ENCODE measurements around the gene PGLYRP3. TPM values are rescaled to one million over a fixed set of nuclear protein-coding genes. Genes with fewer than 3 reads are reported as not detected.

PGLYRP3 gene
- total and polyA plus RNA-seq, 2 of the 13 experiments (the other 11 are each of a cell fraction or from before 2014, with no cell fraction given): not detected

DNA sequence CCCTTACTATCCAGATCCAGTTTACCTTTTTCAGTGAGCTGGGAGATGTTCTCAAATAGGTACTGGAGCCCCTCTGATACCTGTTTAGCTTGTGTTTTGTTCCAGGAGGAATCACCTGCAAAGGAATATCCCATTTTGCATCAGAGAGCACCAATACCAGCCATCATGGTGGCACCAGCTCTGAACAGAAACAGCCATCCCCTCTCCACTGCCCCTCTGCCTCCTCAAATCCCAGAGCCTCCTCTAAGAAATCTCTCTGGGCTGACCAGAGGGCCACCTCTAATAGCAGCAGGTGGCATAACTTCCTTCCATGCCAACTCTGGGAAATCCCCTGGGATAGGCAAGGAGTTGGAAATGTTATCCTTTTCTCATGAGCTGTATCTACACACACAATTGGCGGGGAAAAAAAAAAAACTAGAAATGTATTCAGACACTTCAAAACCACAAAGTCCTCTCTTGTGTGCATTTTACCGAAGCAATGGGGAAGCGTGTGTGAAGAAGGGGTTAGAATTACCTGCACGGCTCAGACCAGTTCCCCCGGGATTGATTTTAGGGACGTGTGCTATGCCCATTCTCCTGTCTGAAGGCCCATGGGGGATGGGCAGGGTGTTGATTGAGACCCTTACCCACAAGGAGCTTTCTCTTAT is 33.4 kb upstream of the PGLYRP3 start:
- intact Hi-C loops (cut with micrococcal nuclease; ENCODE audit: unreplicated experiment) (no loop called here), in situ Hi-C loops (cut with HindIII; ENCODE audit: extremely low pct_ligation_motif_present, low pct_unique_long_range_greater_than_20kb) (loop anchor here (5.0 kb wide), 1 partner anchor 151 kb away; no protein-coding TSS in a partner anchor)
- Histone ChIP-seq H3K27ac (ENCODE audit: extremely low read length, insufficient read depth, low read length) (no peak overlapping the region), H3K9me3 (ENCODE audit: low read length) (no peaks in the 10 kb centered on the region), H3K4me1 (ENCODE audit: insufficient read depth, low read length) (no peaks in the 10 kb centered on the region), H3K4me3 (replicated peaks in 1 of 3; ENCODE audit: insufficient read depth in 1 of 3, low read depth in 2 of 3, low read length in 3 of 3) (no peak overlapping the region), H4K20me1 (ENCODE audit: insufficient read depth, low read length) (no peaks in the 10 kb centered on the region), H3K9ac (ENCODE audit: insufficient read depth, low read depth, low read length) (no peak overlapping the region), H3K79me2 (ENCODE audit: insufficient read depth, low read length) (no peaks in the 10 kb centered on the region), H3K36me3 (replicated peaks in 1 of 2; ENCODE audit: control insufficient read depth in 1 of 2, insufficient read depth in 2 of 2, low read length in 2 of 2) (no peaks in the 10 kb centered on the region), H2AFZ (ENCODE audit: low read length) (no peak overlapping the region), H3K4me2 (ENCODE audit: low read depth, low read length) (no peak overlapping the region), H3K27me3 (ENCODE audit: control insufficient read depth in 1 of 2, insufficient read depth in 2 of 2, low read length in 2 of 2) (peaks cover 2 to 6% of the 10 kb centered on the region in 2 experiments; a peak in 3 of 5 replicates)
- ChIA-PET CTCF (ENCODE audit: low intra/inter-chr PET ratio, low total read pairs) (no interaction called here), POLR2A (no interaction called here)
- FAIRE-seq (no peak), DNase-seq (ENCODE audit: low spot score) (no peak), ATAC-seq (no peak)
- TF ChIP-seq RFX5 (IDR thresholded peaks at IDR 0.05; ENCODE audit: low read depth, low read length): no peak
- WGBS (ENCODE audit: low lambda C conversion rate): 18% methylated on average over 6 of the region's 6 CpGs
- BruUV-seq (replicated peaks): no TSS peak

DNA sequence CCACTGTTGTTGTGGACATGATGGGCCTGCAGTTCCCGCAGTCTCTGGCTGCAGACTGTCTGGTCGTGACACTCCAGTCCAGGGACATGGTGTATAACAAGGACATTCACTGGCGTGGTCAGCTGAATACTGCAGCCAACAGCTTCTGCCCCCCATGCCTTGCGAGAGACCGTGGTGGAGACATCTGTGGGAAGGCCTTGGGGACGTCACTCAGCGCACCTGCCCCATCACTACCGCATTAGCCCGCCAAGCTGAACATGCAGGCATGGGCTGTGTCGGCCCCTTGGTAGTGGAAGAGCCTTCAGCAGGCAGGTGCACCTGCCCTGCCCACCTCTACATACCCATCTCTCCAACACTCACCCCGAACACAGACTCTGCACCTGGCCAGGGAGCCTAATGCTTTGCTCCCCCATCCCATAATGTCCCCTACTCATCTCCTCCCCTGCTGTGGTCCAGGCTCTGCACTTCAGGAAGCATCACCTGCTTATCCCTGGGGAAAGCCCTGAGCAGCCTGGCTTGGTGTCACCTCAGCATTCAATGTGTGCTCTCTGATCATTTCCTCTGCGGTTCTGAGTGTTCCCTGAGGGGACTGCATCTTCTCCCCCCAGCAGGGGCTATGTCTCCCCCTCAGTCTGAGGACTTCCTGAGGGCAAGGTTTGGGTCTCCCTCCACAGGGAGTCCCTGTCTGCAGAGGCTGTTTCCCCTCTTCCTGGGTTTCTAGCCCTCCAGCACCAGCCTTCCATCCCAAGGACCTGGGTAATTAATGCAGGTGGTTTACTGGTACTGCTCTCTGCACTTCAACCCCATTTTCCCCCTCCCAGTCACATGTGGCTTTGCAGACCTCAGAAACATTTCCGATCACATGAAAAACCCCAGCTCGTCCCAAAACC is 32.7 kb upstream of the PGLYRP3 start:
- CTCF ChIA-PET (ENCODE audit: low intra/inter-chr PET ratio, low total read pairs): no interaction called here
- DNase-seq (ENCODE audit: low spot score): no peak
- H3K27me3 ChIP-seq (ENCODE audit: control insufficient read depth in 1 of 2, insufficient read depth in 2 of 2, low read length in 2 of 2): peaks cover 2 to 6% of the 10 kb centered on the region in 2 experiments; a peak in 2 of 5 replicates

More for the DNA sequence above, 32.7 kb upstream of the PGLYRP3 start:
- TF ChIP-seq PRDM10 (CRISPR knock-in tag; IDR thresholded peaks at IDR 0.05; ENCODE audit: low read depth) (no peak), SMC3 (IDR thresholded peaks at IDR 0.05; ENCODE audit: low read length) (no peak), CERS6 (CRISPR knock-in tag; IDR thresholded peaks at IDR 0.05) (no peak), HDAC1 (CRISPR knock-in tag; IDR thresholded peaks at IDR 0.05) (no peak), REL (CRISPR knock-in tag; conservative IDR thresholded peaks at IDR 0.05) (no peak)
- Histone ChIP-seq H3K27ac (ENCODE audit: extremely low read length, insufficient read depth, low read length) (no peak overlapping the region), H3K9me3 (ENCODE audit: low read length) (no peaks in the 10 kb centered on the region), H3K79me2 (ENCODE audit: insufficient read depth, low read length) (no peaks in the 10 kb centered on the region), H3K4me2 (ENCODE audit: low read depth, low read length) (no peak overlapping the region), H3K36me3 (replicated peaks in 1 of 2; ENCODE audit: control insufficient read depth in 1 of 2, insufficient read depth in 2 of 2, low read length in 2 of 2) (no peaks in the 10 kb centered on the region), H4K20me1 (ENCODE audit: insufficient read depth, low read length) (no peaks in the 10 kb centered on the region), H2AFZ (ENCODE audit: low read length) (no peak overlapping the region), H3K4me3 (replicated peaks in 1 of 3; ENCODE audit: insufficient read depth in 1 of 3, low read depth in 2 of 3, low read length in 3 of 3) (no peak overlapping the region), H3K9ac (ENCODE audit: insufficient read depth, low read depth, low read length) (no peak overlapping the region), H3K4me1 (ENCODE audit: insufficient read depth, low read length) (no peaks in the 10 kb centered on the region)
- no TSS peak for BruUV-seq (replicated peaks)
- WGBS (ENCODE audit: low lambda C conversion rate): 30% methylated on average over 8 of the region's 14 CpGs
- intact Hi-C loops (cut with micrococcal nuclease; ENCODE audit: unreplicated experiment) (no loop called here), in situ Hi-C loops (cut with HindIII; ENCODE audit: extremely low pct_ligation_motif_present, low pct_unique_long_range_greater_than_20kb) (loop anchor here (5.0 kb wide), 1 partner anchor 152 kb away; no protein-coding TSS in a partner anchor)
- FAIRE-seq (no peak), ATAC-seq (no peak)
- POLR2A ChIA-PET: no interaction called here
